ENCODE measurements around the gene ZBTB22.

Gene ZBTB22

GRCh38 chr6:33299237-33299944 is 18.2 kb downstream of the ZBTB22 start:
- DNase-seq (ENCODE audit: low spot score): peak; percentile 93

GRCh38 chr6:33298773-33299236 is 18.7 kb downstream of the ZBTB22 start, which contains the start of gene RGL2:
TSS of gene RGL2 (minus strand) at chr6:33298942. CDS start at chr6:33298610, 332 bp downstream.
- no peak for DNase-seq (ENCODE audit: low spot score)

GRCh38 chr6:33297956-33298772 is 19.4 kb downstream of the ZBTB22 start:
- peak; percentile 63 for DNase-seq (ENCODE audit: low spot score)

GRCh38 chr6:33297406-33297955 is 20.1 kb downstream of the ZBTB22 start:
- no peak for DNase-seq (ENCODE audit: low spot score)

GRCh38 chr6:33296797-33297405 is 20.6 kb downstream of the ZBTB22 start:
- no peak for DNase-seq (ENCODE audit: low spot score)

GRCh38 chr6:33295621-33296369 is 21.7 kb downstream of the ZBTB22 start:
- DNase-seq (ENCODE audit: low spot score): no peak

- no peak for DNase-seq (ENCODE audit: low spot score)
Observed at GRCh38 chr6:33294086-33294823, 23.3 kb downstream of the ZBTB22 start.

GRCh38 chr6:33292996-33293682 is 24.4 kb downstream of the ZBTB22 start:
- DNase-seq (ENCODE audit: low spot score): no peak

GRCh38 chr6:33290459-33290858 is 27.1 kb downstream of the ZBTB22 start:
- no peak for DNase-seq (ENCODE audit: low spot score)

GRCh38 chr6:33289784-33290315 is 27.7 kb downstream of the ZBTB22 start:
- DNase-seq (ENCODE audit: low spot score): no peak

- peak; percentile 94 for DNase-seq (ENCODE audit: low spot score)
Observed at GRCh38 chr6:33288921-33289783, 28.4 kb downstream of the ZBTB22 start, which contains the start of the genes PFDN6 and WDR46. TSS of gene PFDN6 (plus strand) at chr6:33289601. CDS start at chr6:33289857, 256 bp downstream. TSS of gene WDR46 (minus strand) at chr6:33289239. CDS start at chr6:33289170, 69 bp downstream.

GRCh38 chr6:33288141-33288920 is 29.2 kb downstream of the ZBTB22 start:
- DNase-seq (ENCODE audit: low spot score): no peak

- no peak for DNase-seq (ENCODE audit: low spot score)
Observed at GRCh38 chr6:33286946-33287914, 30.3 kb downstream of the ZBTB22 start.

- peak; percentile 78 for DNase-seq (ENCODE audit: low spot score)
Observed at GRCh38 chr6:33285214-33285613, 32.3 kb downstream of the ZBTB22 start.

GRCh38 chr6:33280539-33280938 is 37.0 kb downstream of the ZBTB22 start:
- no peak for DNase-seq (ENCODE audit: low spot score)

- DNase-seq (ENCODE audit: low spot score): peak; percentile 72
Observed at GRCh38 chr6:33279971-33280511, 37.5 kb downstream of the ZBTB22 start.
